ENCODE results near the gene CPE.
"Not testable (repeated sequence)": the region's sequence is repeated elsewhere in the genome, so short reads cannot be mapped to it uniquely, and the experiment has no call there.

CPE gene

GRCh38 chr4:165410214-165410613 is 31.4 kb downstream of the CPE start:
- DNase-seq: no peak

- no peak for DNase-seq
Observed at GRCh38 chr4:165415910-165416309, 37.1 kb downstream of the CPE start.

- no peak for DNase-seq
Observed at GRCh38 chr4:165418073-165418472, 39.3 kb downstream of the CPE start.

GRCh38 chr4:165425629-165426028 is 46.8 kb downstream of the CPE start:
- DNase-seq: no peak

GRCh38 chr4:165426331-165426730 is 47.5 kb downstream of the CPE start:
- DNase-seq: no peak

GRCh38 chr4:165426823-165427222 is 48.0 kb downstream of the CPE start:
- DNase-seq: no peak

GRCh38 chr4:165428957-165429356 is 50.1 kb downstream of the CPE start:
- DNase-seq: no peak

GRCh38 chr4:165433529-165433928 is 54.7 kb downstream of the CPE start:
- no peak for DNase-seq

- no peak for DNase-seq
Observed at GRCh38 chr4:165437691-165438090, 58.9 kb downstream of the CPE start.

- DNase-seq: no peak
Observed at GRCh38 chr4:165439344-165439743, 60.5 kb downstream of the CPE start.

- no peak for DNase-seq
Observed at GRCh38 chr4:165439981-165440380, 61.2 kb downstream of the CPE start.

- no peak for DNase-seq
Observed at GRCh38 chr4:165440415-165441158, 61.8 kb downstream of the CPE start.

GRCh38 chr4:165443276-165443675 is 64.5 kb downstream of the CPE start:
- DNase-seq: no peak

GRCh38 chr4:165448700-165449099 is 69.9 kb downstream of the CPE start:
- no peak for DNase-seq

- DNase-seq: no peak
Observed at GRCh38 chr4:165449333-165449732, 70.5 kb downstream of the CPE start.

GRCh38 chr4:165450871-165451270 is 72.1 kb downstream of the CPE start:
- no peak for DNase-seq

- DNase-seq: not testable (repeated sequence)
Observed at GRCh38 chr4:165453140-165453539, 74.3 kb downstream of the CPE start.

- no peak for DNase-seq
Observed at GRCh38 chr4:165454426-165454825, 75.6 kb downstream of the CPE start.

- no peak for DNase-seq
Observed at GRCh38 chr4:165457793-165458192, 79.0 kb downstream of the CPE start.

GRCh38 chr4:165458471-165458870 is 79.7 kb downstream of the CPE start:
- DNase-seq: no peak

- DNase-seq: no peak
Observed at GRCh38 chr4:165461159-165461821, 82.5 kb downstream of the CPE start.

- no peak for DNase-seq
Observed at GRCh38 chr4:165462009-165462408, 83.2 kb downstream of the CPE start.

GRCh38 chr4:165464376-165464775 is 85.6 kb downstream of the CPE start:
- DNase-seq: no peak

- DNase-seq: no peak
Observed at GRCh38 chr4:165464813-165465381, 86.1 kb downstream of the CPE start.
